GM10266 (cell line): ENCODE data around the gene ANHX.
"Not testable (repeated sequence)": the region's sequence is repeated elsewhere in the genome, so short reads cannot be mapped to it uniquely, and the experiment has no call there.

Source experiments
- DNase-seq: peaks from one replicate; pipeline ENCODE4 v3.0.0; 2012; ENCODE audit errors: extremely low spot score
- TF ChIP-seq, protein P1 (sequence below): IDR thresholded peaks from 2 replicates; pipeline ENCODE4 v1.5.1; 2012; ENCODE audit warnings: mild to moderate bottlenecking, low read depth; ENCODE audit not compliant: control insufficient read depth, insufficient read depth; ENCODE audit errors: missing control alignments

The ANHX gene

DNA sequence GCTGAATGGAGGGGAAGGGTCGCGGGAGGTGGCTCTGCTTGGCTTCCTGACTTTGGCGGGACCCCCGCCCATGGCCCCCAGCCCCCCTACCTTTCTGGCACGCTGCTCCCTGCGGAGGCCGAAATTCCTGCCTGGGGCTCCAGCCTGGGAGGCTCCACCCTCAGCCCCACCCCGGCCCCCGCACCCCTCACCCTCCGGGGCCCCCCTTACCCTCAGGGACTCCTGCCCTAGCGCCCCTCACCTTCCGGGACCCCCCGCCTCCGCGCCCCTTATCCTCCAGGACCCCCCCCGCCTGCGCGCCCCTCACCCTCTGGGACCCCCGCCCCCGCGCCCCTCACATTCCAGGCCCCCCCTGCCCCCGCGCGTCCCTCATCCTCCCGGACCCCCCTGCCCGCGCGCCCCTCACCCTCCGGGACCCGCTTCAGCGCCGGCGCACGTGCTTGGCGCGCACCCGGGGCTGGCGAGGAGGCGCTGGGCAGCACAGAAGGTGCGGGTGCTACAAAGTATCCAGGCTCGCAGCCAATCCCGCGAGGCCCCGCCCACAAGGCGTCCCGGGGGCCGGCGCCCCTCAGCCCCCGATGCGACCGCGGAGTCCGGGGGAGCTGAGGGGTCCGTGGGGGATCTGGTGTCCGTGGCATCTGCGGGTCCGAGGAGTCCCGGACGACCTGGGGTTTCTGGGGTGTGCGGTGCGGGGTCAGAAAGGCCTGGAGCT is at the start of gene ANHX:
TSS of gene ANHX (minus strand) at position 477 of the 712 bp plus-strand sequence. CDS start 1,521 bp downstream, outside the sequence.
- TF ChIP-seq, protein P1, sequence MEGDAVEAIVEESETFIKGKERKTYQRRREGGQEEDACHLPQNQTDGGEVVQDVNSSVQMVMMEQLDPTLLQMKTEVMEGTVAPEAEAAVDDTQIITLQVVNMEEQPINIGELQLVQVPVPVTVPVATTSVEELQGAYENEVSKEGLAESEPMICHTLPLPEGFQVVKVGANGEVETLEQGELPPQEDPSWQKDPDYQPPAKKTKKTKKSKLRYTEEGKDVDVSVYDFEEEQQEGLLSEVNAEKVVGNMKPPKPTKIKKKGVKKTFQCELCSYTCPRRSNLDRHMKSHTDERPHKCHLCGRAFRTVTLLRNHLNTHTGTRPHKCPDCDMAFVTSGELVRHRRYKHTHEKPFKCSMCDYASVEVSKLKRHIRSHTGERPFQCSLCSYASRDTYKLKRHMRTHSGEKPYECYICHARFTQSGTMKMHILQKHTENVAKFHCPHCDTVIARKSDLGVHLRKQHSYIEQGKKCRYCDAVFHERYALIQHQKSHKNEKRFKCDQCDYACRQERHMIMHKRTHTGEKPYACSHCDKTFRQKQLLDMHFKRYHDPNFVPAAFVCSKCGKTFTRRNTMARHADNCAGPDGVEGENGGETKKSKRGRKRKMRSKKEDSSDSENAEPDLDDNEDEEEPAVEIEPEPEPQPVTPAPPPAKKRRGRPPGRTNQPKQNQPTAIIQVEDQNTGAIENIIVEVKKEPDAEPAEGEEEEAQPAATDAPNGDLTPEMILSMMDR: no peak
- DNase-seq: no peak

DNA sequence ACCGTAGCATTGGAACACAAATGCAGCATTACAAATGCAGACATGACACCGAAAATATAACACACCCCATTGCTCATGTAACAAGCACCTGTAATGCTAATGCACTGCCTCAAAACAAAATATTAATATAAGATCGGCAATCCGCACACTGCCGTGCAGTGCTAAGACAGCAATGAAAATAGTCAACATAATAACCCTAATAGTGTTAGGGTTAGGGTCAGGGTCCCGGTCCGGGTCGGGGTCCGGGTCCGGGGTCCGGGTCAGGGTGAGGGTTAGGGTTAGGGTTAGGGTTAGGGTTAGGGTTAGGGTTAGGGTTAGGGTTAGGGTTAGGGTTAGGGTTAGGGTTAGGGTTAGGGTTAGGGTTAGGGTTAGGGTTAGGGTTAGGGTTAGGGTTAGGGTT is 29.0 kb upstream of the ANHX start:
- DNase-seq: not testable (repeated sequence)

DNA sequence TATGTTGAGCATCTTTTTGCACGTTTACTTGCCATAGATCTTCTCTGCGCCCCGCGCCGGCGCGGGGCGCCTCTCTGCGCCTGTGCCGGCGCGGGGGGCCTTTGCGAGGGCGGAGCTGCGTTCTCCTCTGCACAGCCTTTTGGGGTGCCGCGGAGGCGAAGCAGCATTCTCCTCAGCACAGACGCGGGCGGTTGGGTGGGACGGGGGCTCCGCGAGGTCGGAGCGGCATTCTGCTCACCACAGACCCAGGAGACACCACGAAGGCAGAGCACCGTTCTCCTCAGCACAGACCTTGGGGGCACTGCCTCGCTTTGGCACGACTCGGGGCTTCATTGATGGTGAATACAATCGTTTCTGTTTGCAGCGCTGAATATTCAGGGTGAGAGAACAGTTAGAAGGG is 28.5 kb upstream of the ANHX start:
- TF ChIP-seq, protein P1: no peak
- DNase-seq: no peak

DNA sequence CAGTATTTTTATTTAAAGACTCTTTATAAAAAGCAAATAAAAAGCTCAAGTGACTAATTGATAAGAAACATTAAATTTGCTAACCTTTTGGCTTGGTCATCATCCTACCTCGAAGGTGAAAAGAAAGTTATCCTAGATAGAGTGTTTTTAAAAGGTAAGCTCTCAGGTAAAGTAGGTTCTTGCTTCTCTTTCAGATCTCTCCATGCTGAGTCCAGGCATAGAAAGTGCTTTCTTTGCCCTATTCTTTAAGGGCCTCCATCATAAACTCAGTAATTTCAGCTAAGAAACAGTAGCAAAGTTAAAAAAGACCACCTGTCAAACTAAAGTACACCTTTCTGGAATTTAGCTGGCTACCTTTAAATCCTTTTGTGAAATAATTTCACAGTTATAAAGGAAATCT is 20.6 kb upstream of the ANHX start:
- no peak for DNase-seq
- TF ChIP-seq, protein P1: no peak

DNA sequence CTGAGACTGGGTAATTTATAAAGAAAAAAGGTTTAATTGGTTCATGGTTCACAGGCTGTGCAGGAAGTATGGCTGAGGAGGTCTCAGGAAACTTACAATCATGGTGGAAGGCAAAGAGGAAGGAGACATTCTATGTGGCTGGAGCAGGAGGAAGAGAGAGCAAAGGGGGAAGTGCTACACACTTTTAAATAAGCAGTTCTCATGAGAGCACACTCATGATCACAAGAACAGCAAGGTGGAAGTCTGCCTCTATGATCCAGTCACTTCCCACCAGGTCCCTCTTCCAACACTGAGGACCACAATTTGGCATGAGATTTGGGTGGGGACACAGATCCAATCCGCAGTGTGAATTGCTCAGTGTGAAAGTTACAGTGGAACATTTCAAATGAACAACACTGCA is 20.2 kb upstream of the ANHX start:
- not testable (repeated sequence) for DNase-seq

DNA sequence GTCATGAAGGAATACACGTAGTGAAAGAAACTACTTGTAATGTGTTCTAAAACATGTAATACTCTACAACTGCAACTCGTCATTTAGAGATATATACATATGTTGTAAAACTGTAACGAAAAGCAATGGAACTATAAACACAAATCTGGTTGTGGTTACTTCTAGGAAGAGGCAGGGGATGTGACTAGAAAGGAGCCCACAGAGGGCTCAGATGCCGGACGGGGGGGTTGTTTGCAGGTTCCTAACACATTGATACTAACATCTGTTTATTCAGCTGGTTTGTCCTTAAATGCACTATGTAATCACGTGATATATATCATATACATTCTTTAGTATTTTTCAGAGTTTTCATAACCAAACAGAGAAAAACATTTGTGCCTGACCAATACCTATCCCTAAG is 16.1 kb upstream of the ANHX start:
- DNase-seq: no peak
- TF ChIP-seq, protein P1: no peak

DNA sequence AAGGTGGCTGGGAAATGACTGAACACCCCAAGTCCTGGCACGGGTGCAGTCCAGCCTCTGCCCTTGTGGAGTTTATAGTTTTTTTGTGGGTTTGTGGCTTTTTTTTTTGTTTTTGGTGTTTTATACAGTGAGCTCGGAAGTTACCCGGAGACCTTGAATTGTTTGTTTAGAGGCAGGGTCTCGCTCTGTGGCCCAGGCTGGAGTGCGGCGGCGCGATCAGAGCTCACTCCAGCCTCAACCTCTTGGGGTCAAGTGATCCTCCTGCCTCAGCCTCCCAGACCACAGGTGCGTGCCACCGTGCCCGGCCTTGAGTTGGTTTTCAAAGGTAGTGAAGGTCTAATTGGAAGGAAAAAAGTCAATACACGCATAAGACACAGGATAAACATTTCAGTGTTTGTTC is 879 bp upstream of the ANHX start:
- TF ChIP-seq, protein P1: no peak
- DNase-seq: no peak

DNA sequence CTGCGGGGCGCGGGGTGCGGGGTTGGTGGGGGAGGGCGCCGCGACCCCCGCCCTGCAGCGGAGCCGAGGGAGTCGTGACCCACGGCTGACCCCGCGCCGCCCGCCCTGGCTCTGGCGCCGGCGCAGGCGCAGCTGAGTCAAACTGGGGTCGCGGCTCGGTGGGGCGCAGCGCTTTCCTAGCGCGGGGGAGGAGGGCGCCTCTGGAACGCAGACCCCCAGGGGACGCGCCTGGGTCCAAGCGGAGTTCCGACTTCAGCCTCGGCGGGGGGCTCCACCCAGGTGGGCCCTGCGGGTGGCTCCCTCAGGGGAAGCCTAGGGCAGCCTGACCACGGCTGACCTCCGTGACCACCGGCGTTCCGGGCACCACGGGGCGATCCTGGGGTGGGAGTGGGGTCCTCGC is 467 bp upstream of the ANHX start:
- no peak for DNase-seq
- TF ChIP-seq, protein P1: no peak
